Heart right ventricle (tissue), 16 donors: ENCODE results near the gene TTBK1. TPM values are rescaled to one million over a fixed set of nuclear protein-coding genes. Genes with fewer than 3 reads are reported as not detected.

Experiments used
- ATAC-seq, 8 donors: fragments of 200-7000 bp; cut with Tn5 transposase; one replicate each; pipeline ENCODE4 v1.9.1; 2020; ENCODE audit warnings: mild to moderate bottlenecking in 8 of 8, moderate library complexity in 8 of 8, moderate number of reproducible peaks in 1 of 8
- DNase-seq, 2 donors: peaks; one replicate each; pipeline ENCODE4 v3.0.0-alpha.2; 2020
- H3K27ac ChIP-seq, 10 donors: fragments of 200-600 bp; sonication (generic) in 2 of 10; one replicate each; pipeline versions ENCODE4 v1.5.0 to v1.8.0; 2020 to 2022; ENCODE audit warnings: mild to moderate bottlenecking in 3 of 10
- H3K27me3 ChIP-seq, 7 donors: fragments of 200-600 bp; one replicate each; pipeline ENCODE4 v1.8.0; 2021 to 2022; ENCODE audit warnings: mild to moderate bottlenecking in 2 of 7
- H3K36me3 ChIP-seq, 9 donors: fragments of 200-600 bp; sonication (generic) in 1 of 9; one replicate each; pipeline versions ENCODE4 v1.5.0 to v1.8.0; 2020 to 2022; ENCODE audit warnings: mild to moderate bottlenecking in 2 of 9
- H3K4me1 ChIP-seq, 9 donors: fragments of 200-600 bp; sonication (generic) in 1 of 9; one replicate each; pipeline versions ENCODE4 v1.5.0 to v1.8.0; 2020 to 2022; ENCODE audit warnings: mild to moderate bottlenecking in 4 of 9
- H3K4me3 ChIP-seq, 10 donors: fragments of 200-600 bp; sonication (generic) in 2 of 10; one replicate each; pipeline versions ENCODE4 v1.5.0 to v1.8.0; 2020 to 2022; ENCODE audit warnings: mild to moderate bottlenecking in 7 of 10, moderate library complexity in 2 of 10
- H3K9me3 ChIP-seq, 11 donors: fragments of 200-600 bp in 10 of 11; sonication (generic) in 2 of 11; one replicate each; pipeline versions ENCODE4 v1.5.0 to v1.8.0; 2013 to 2022; ENCODE audit warnings: mild to moderate bottlenecking in 2 of 11, control low read depth in 1 of 11, moderate library complexity in 1 of 11
- WGBS, 2 donors: extraction: QIAGEN DNeasy Blood & Tissue Kit; methylation state at CpG; one replicate each; pipeline ENCODE4 v1.1.7; 2013; ENCODE audit warnings: inconsistent platforms in 1 of 2; 5-methylcytosine and 5-hydroxymethylcytosine counted together
- intact Hi-C, 10 donors: fragments of 100-400 bp; cut with DNase I; formaldehyde crosslinking; loops; one replicate each; pipeline versions ENCODE4 v1.11.1 to v1.14.2; 2022
- polyA plus RNA-seq, 2 donors: library from polyadenylated mRNA; stranded (reverse); fragments of 200-250 nt; gene quantifications; one replicate each; pipeline ENCODE4 v1.2.3, GENCODE V29; 2013
- total RNA-seq, 10 donors: library from RNA; stranded (reverse); fragmentation: NEBNext Ultra II Directional in 3 of 10; extraction: Animal tissue kit (Norgen Biotek cat#: 25700) in 3 of 10; gene quantifications; one replicate each; pipeline versions ENCODE4 v1.2.1 to v1.2.4, GENCODE V29; 2021 to 2023
- TF ChIP-seq, protein P1 (sequence below), 9 donors: fragments of 200-600 bp; sonication (generic) in 2 of 9; IDR thresholded peaks; one replicate each; pipeline versions ENCODE4 v1.5.0 to v1.8.0; 2021 to 2022; ENCODE audit warnings: antibody characterized with exemption in 9 of 9, mild to moderate bottlenecking in 5 of 9, moderate library complexity in 1 of 9
- donor health status: Arrhythmogenic right ventricular cardiomyopathy.
- donor health status: ischemic (EF 13 %, LVEDD 7.1; RV severe dilation, severe dysfunction).
- donor health status: healthy with polysubstance abuse.
- donor health status: DM: no; HTN: yes; CAD: no.
- donor health status: DM: no; HTN: no; CAD: no.
- donor health status: ischemic (EF 25% LVEDD 6.9; RV normal size, moderate dysfunction).
- donor health status: ischemic (EF 25% LVEDD 5.7; RV mildly dilated, moderate dysfunction).
- donor health status: healthy.
- donor health status: DM: yes; HTN: yes; CAD: no.
- donor health status: Ischemic cardiomyopathy.
- donor health status: ischemic (EF 35%, LVEDD 5.7; RV mildly dilated, moderate dysfunction).
- donor health status: nonischemic (EF 11% LVEDD 7.7; RV severe dilation, severe dysfunction).
- donor health status: DM: yes; HTN: yes; CAD: no.
- donor health status: PGD.
- donor health status: ischemic (EF 29% LVEDD 5.4; RV normal size, mild dysfunction).
- donor health status: nonischemic (EF 23%, LVEDD 6.1; RV moderate dilation, normal function).

TTBK1 gene
- total and polyA plus RNA-seq, 12 donors, result 0.04 to 0.69 (median 0.29) TPM

DNA sequence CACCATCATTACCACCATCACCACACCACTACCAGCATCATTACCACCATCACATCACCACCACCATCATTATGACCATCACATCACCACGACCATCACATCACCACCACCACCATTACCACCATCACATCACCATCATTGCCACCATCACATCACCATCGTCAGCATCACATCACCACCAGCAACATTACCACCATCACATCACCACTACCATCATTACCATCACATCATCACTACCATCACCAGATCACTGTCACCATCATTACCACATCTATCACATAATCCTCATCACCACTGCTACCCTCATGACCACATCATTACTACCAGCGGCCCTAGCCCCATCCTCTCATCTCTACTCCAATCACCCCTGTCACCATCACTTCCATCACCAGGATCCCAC lies 51.3 kb downstream of the TTBK1 start:
- peaks cover 0 to 20% (median 7%) of the 10 kb centered on the region in 7 donors for H3K27me3 ChIP-seq
- WGBS, 2 donors, result 84 to 86% methylated on average over 3 of the region's 3 CpGs
- intact Hi-C loops, result no loop called here

DNA sequence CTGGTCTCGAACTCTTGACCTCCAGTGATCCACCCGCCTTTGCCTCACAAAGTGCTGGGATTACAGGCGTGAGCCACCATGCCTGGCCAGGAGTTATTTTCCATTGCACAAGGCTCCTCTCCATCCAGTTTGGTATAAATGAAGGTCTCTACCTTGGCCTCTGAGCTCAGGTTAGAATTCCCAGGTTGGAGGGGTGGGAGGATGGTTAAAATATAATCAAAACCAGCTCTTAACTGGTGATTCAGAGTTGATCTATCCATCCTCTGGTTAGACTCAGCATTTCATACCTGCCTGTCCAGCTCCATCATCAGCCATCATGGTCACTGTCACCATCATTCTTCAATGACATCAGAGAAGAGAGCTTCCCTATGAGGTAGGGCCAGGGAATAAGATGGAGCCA lies 52.2 kb downstream of the TTBK1 start:
- intact Hi-C loops, result no loop called here
- TF ChIP-seq, protein P1, sequence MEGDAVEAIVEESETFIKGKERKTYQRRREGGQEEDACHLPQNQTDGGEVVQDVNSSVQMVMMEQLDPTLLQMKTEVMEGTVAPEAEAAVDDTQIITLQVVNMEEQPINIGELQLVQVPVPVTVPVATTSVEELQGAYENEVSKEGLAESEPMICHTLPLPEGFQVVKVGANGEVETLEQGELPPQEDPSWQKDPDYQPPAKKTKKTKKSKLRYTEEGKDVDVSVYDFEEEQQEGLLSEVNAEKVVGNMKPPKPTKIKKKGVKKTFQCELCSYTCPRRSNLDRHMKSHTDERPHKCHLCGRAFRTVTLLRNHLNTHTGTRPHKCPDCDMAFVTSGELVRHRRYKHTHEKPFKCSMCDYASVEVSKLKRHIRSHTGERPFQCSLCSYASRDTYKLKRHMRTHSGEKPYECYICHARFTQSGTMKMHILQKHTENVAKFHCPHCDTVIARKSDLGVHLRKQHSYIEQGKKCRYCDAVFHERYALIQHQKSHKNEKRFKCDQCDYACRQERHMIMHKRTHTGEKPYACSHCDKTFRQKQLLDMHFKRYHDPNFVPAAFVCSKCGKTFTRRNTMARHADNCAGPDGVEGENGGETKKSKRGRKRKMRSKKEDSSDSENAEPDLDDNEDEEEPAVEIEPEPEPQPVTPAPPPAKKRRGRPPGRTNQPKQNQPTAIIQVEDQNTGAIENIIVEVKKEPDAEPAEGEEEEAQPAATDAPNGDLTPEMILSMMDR (IDR thresholded peaks at IDR 0.05), result no peak
- no peaks in the 10 kb centered on the region for H3K36me3 ChIP-seq
- WGBS, 2 donors, result 90 to 97% methylated on average over 3 of the region's 3 CpGs
- peaks cover 0 to 20% (median 7%) of the 10 kb centered on the region in 7 donors for H3K27me3 ChIP-seq
- no peak overlapping the region for H3K4me3 ChIP-seq
- DNase-seq, result no peak
- no peak for ATAC-seq
- peaks cover 0 to 11% (median 0%) of the 10 kb centered on the region in 9 donors for H3K4me1 ChIP-seq
- H3K27ac ChIP-seq, result no peak overlapping the region
- H3K9me3 ChIP-seq, result no peaks in the 10 kb centered on the region

More for the DNA sequence above, 51.3 kb downstream of the TTBK1 start:
- TF ChIP-seq, protein P1 (IDR thresholded peaks at IDR 0.05), result no peak
- Histone ChIP-seq H3K36me3 (no peaks in the 10 kb centered on the region), H3K4me1 (peaks cover 0 to 11% (median 0%) of the 10 kb centered on the region in 9 donors), H3K27ac (no peak overlapping the region), H3K9me3 (no peaks in the 10 kb centered on the region), H3K4me3 (no peak overlapping the region)
- DNase-seq, result no peak
- ATAC-seq, result no peak

DNA sequence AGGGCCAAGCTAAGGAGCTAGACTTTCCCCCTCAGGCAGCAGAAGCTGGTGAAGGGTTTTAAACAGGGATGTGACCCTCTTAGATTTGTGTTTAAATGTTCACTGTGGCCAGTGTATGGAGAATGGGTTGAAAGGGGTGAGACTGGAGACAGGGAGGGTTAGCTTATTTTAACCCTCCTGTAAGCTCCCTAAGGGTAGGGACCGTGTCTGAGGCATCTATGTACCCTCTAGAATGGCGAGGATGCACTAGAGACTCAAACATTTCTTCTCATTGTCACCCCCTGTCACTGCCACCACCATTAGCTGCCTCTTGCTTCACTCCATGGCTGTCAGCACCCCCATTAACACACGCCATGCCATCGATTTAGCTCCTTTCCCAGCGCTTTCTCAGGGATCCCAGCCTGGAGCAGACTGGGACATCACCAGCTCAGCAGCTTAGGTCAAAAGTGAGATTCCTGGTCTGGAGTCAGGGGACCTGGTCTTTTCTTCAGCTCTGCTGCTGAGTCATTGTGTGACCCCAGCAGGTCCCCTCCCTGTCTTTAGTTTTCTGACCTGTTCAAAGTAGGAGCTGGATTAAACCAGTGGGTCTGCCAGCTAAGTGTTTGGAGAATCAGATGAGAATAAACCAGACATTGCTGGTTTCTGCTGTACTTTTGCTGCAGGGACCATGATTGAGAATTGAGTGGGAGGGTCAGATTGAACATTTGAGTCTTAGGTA lies 53.7 kb downstream of the TTBK1 start:
- H3K27ac ChIP-seq, result peak overlapping the region in 3 of 10 donors; percentile 15 to 68 (median 22)
- peaks cover 0 to 11% (median 0%) of the 10 kb centered on the region in 9 donors for H3K4me1 ChIP-seq
- 76 to 81% methylated on average over 5 of the region's 5 CpGs for WGBS, 2 donors
- ATAC-seq (no peak), DNase-seq (no peak)
- intact Hi-C loops, result no loop called here
- TF ChIP-seq, protein P1 (IDR thresholded peaks at IDR 0.05), result no peak
- peaks cover 0 to 20% (median 7%) of the 10 kb centered on the region in 7 donors for H3K27me3 ChIP-seq
- no peaks in the 10 kb centered on the region for H3K36me3 ChIP-seq
- no peaks in the 10 kb centered on the region for H3K9me3 ChIP-seq
- H3K4me3 ChIP-seq, result no peak overlapping the region

DNA sequence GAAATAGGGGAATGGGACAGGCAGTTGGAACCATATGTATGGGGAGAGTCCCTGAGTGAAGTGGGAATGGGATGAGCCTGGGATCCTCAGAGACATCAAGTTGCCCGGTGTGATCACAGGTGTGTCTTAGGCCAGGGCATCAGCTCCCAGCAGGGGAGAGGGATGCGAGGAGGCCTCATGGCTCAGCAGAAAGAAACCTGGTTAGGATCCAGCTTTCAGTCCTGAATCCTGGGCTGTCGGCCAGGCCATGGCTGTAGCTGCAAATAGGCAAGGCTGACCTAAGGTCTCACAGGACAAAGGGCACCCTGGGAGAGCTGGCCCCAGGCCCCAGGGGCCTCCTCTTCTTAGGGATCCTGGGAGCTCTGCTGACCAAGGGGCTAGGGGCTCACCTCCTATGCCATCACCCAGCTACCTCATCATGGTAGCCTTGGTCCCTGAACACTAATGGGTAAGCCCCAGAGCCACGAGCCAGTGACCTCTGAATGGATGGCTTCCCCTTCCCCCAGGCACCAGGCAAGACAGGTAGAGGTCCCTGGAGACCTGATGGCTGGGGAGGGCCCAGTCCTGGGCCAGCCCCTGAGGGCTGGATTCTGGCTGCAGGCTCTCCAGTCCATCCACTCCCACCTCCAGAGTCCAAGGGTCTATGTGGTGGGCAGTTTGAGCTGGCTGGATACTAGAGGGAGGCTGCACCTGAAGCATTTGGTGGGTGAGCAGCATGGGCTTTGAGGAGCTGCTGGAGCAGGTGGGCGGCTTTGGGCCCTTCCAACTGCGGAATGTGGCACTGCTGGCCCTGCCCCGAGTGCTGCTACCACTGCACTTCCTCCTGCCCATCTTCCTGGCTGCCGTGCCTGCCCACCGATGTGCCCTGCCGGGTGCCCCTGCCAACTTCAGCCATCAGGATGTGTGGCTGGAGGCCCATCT lies 54.6 kb downstream of the TTBK1 start, which contains the start of gene SLC22A7:
Gene SLC22A7 (plus strand): TSS at position 617 of the 921 bp plus-strand sequence. CDS start 99 bp downstream, at position 716.
- peak; percentile 71 to 92 (median 80) for ATAC-seq
- intact Hi-C loops, result no loop called here
- TF ChIP-seq, protein P1 (IDR thresholded peaks at IDR 0.05), result no peak
- peak; percentile 66 to 67 for DNase-seq
- Histone ChIP-seq H3K4me1 (peaks cover 0 to 11% (median 0%) of the 10 kb centered on the region in 9 donors), H3K27me3 (peaks cover 0 to 20% (median 7%) of the 10 kb centered on the region in 7 donors), H3K9me3 (no peaks in the 10 kb centered on the region), H3K27ac (peak within 1 kb of the TSS in 4 of 10 donors; percentile 30 to 72 (median 66)), H3K4me3 (no peak within 1 kb of the TSS), H3K36me3 (no peaks in the 10 kb centered on the region)
- 62 to 64% methylated on average over 10 of the region's 10 CpGs for WGBS, 2 donors
